DND-41 (cell line): ENCODE data around the gene ZMIZ1.

Experiments used
- ATAC-seq: fragments of 200-7000 bp; cut with Tn5 transposase; 3 replicates; pipeline ENCODE4 v1.9.1; 2021; ENCODE audit warnings: low read depth; ENCODE audit not compliant: insufficient read depth
- DNase-seq: peaks from one replicate; pipeline ENCODE4 v3.0.0-alpha.2; 2020
- H2AFZ ChIP-seq: 2 replicates; pipeline ENCODE4 v1.6.0; 2012; ENCODE audit warnings: low read depth, low read length
- H3K27ac ChIP-seq: 2 replicates; pipeline ENCODE4 v1.5.1; 2012; ENCODE audit warnings: low read length, inconsistent platforms
- H3K27me3 ChIP-seq: fragments of 200-600 bp; sonication (generic); 2 replicates; pipeline ENCODE4 v1.6.0; 2012; ENCODE audit warnings: low read length, mild to moderate bottlenecking, inconsistent platforms; ENCODE audit not compliant: insufficient read depth, poor library complexity
- H3K36me3 ChIP-seq: 2 replicates; pipeline ENCODE4 v1.5.1; 2012; ENCODE audit warnings: low read length, inconsistent platforms; ENCODE audit not compliant: insufficient read depth
- H3K4me1 ChIP-seq: 2 replicates; pipeline ENCODE4 v1.5.1; 2012; ENCODE audit warnings: mild to moderate bottlenecking, low read length; ENCODE audit not compliant: insufficient read depth
- H3K4me2 ChIP-seq: 2 replicates; pipeline ENCODE4 v1.6.0; 2012; ENCODE audit warnings: mild to moderate bottlenecking, moderate library complexity, low read length, inconsistent platforms; ENCODE audit not compliant: insufficient read depth
- H3K4me3 ChIP-seq, 2 experiments: fragments of 200-600 bp in 1 of 2; shearing (Covaris generic) in 1 of 2; 2 replicates each; pipeline ENCODE4 v1.5.1; 2012 to 2016; ENCODE audit warnings: inconsistent platforms in 2 of 2, low read length in 2 of 2, mild to moderate bottlenecking in 2 of 2, low read depth in 1 of 2, moderate library complexity in 1 of 2
- H3K79me2 ChIP-seq: 2 replicates; pipeline ENCODE4 v1.6.0; 2012; ENCODE audit warnings: low read length, inconsistent platforms; ENCODE audit not compliant: insufficient read depth
- H3K9ac ChIP-seq: 2 replicates; pipeline ENCODE4 v1.6.0; 2012; ENCODE audit warnings: low read depth, mild to moderate bottlenecking, inconsistent platforms, low read length, moderate library complexity
- H3K9me3 ChIP-seq: 2 replicates; pipeline ENCODE4 v1.5.1; 2012; ENCODE audit warnings: low read length, moderate library complexity, mild to moderate bottlenecking, inconsistent platforms; ENCODE audit not compliant: insufficient read depth, severe bottlenecking
- H4K20me1 ChIP-seq: 2 replicates; pipeline ENCODE4 v1.6.0; 2012; ENCODE audit warnings: low read length; ENCODE audit not compliant: insufficient read depth
- EZH2 ChIP-seq: IDR thresholded peaks from 3 replicates; pipeline ENCODE4 v1.6.1; 2012; ENCODE audit warnings: borderline replicate concordance, low read depth, mild to moderate bottlenecking, moderate library complexity, low read length, inconsistent platforms; ENCODE audit not compliant: severe bottlenecking
- TF ChIP-seq, protein P1 (sequence below): IDR thresholded peaks from 2 replicates; pipeline ENCODE4 v1.5.1; 2012; ENCODE audit warnings: borderline replicate concordance, low read length, moderate library complexity, mild to moderate bottlenecking; ENCODE audit not compliant: poor library complexity, severe bottlenecking; ENCODE audit errors: extremely low read depth

Gene ZMIZ1

DNA sequence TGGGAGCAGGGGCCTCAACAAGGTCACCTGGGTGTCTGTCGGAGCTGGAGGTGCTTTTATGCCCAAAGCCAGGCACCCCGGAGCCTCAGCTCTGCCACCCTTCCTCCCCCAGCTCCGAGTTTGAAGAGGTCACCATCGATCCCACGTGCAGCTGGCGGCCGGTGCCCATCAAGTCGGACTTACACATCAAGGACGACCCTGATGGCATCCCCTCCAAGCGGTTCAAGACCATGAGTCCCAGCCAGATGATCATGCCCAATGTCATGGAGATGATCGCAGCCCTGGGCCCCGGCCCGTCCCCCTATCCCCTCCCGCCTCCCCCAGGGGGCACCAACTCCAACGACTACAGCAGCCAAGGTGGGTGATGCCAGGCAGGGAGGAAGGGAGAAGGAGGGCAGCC lies 237.2 kb downstream of the ZMIZ1 start:
- Histone ChIP-seq H3K4me3 (no peak overlapping the region), H3K9ac (no peak overlapping the region), H3K27ac (no peak overlapping the region), H3K27me3 (no peaks in the 10 kb centered on the region), H2AFZ (no peak overlapping the region), H3K4me1 (no peaks in the 10 kb centered on the region), H3K36me3 (peaks cover 95% of the 10 kb centered on the region), H3K9me3 (no peaks in the 10 kb centered on the region), H3K79me2 (no peaks in the 10 kb centered on the region), H3K4me2 (no peak overlapping the region), H4K20me1 (peaks cover 49% of the 10 kb centered on the region)
- no peak for ATAC-seq
- TF ChIP-seq EZH2: no peak
- TF ChIP-seq, protein P1, sequence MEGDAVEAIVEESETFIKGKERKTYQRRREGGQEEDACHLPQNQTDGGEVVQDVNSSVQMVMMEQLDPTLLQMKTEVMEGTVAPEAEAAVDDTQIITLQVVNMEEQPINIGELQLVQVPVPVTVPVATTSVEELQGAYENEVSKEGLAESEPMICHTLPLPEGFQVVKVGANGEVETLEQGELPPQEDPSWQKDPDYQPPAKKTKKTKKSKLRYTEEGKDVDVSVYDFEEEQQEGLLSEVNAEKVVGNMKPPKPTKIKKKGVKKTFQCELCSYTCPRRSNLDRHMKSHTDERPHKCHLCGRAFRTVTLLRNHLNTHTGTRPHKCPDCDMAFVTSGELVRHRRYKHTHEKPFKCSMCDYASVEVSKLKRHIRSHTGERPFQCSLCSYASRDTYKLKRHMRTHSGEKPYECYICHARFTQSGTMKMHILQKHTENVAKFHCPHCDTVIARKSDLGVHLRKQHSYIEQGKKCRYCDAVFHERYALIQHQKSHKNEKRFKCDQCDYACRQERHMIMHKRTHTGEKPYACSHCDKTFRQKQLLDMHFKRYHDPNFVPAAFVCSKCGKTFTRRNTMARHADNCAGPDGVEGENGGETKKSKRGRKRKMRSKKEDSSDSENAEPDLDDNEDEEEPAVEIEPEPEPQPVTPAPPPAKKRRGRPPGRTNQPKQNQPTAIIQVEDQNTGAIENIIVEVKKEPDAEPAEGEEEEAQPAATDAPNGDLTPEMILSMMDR: no peak
- DNase-seq: no peak

DNA sequence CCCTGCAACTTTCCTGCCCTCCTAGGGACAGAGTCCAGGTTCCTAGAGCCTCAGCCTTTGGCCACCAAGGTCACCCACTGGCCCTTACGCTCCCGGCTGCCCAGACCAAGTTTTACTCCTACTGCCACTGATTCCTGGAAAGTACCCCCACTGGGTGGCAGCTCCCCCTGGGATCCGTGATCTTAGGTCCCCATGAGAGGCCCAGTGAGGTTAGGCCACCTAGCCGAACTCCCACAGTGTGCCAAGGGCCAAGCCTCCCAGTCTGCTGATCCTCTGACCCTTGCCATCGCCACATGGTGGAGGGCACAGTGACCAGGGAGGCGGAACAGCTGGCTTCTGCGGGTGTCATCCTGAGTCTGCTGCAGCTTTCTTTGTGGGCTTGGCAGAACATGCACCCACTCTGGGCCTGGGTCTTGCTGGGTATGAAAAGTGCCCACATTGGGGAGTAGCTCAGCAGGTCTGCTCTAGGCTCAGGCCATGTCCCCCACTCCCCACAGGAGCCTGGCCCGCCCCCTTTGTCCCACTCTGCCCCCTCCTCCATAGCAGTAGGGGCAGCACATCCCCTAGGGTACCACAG lies 238.0 kb downstream of the ZMIZ1 start:
- peaks cover 89% of the 10 kb centered on the region for H3K36me3 ChIP-seq
- ATAC-seq (no peak), DNase-seq (no peak)
- TF ChIP-seq, protein P1: no peak
- no peak for TF ChIP-seq EZH2
- H3K79me2 ChIP-seq: no peaks in the 10 kb centered on the region
- H4K20me1 ChIP-seq: peaks cover 51% of the 10 kb centered on the region
- H3K4me1 ChIP-seq: no peaks in the 10 kb centered on the region
- no peak overlapping the region for H3K9ac ChIP-seq
- H3K27me3 ChIP-seq: no peaks in the 10 kb centered on the region
- no peaks in the 10 kb centered on the region for H3K9me3 ChIP-seq
- no peak overlapping the region for H3K4me3 ChIP-seq
- no peak overlapping the region for H3K4me2 ChIP-seq
- no peak overlapping the region for H3K27ac ChIP-seq
- H2AFZ ChIP-seq: no peak overlapping the region

DNA sequence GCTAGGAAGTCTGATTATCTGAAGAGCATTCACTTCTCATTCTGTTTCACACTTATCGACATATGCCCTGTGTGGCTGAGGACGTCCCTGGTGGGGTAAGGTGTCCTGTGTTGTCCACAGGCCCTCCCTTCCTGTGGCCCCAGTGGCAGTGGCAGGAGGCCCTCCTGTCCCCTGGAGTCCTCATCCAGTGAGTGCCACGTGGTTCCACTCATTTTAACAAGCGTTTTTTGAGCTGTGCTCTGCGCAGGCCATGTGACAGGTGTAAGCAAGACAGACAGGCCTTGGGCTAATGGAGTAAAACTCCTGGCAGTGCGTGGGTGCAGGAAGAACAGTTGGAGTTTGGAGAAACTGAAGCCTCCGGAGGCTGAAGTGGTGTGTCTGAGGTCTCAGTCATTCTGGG lies 239.2 kb downstream of the ZMIZ1 start:
- peaks cover 64% of the 10 kb centered on the region for H4K20me1 ChIP-seq
- no peaks in the 10 kb centered on the region for H3K9me3 ChIP-seq
- no peaks in the 10 kb centered on the region for H3K4me1 ChIP-seq
- TF ChIP-seq, protein P1: no peak
- TF ChIP-seq EZH2: no peak
- no peak overlapping the region for H3K9ac ChIP-seq
- H3K4me3 ChIP-seq: no peak overlapping the region
- H3K27ac ChIP-seq: no peak overlapping the region
- H2AFZ ChIP-seq: no peak overlapping the region
- DNase-seq (no peak), ATAC-seq (no peak)
- H3K36me3 ChIP-seq: peaks cover 91% of the 10 kb centered on the region
- no peak overlapping the region for H3K4me2 ChIP-seq
- no peaks in the 10 kb centered on the region for H3K79me2 ChIP-seq
- no peaks in the 10 kb centered on the region for H3K27me3 ChIP-seq
